Neutrophil (primary cell): Measurements from ENCODE around the gene ALOX15B.

Experiments
- H3K27ac ChIP-seq: fragments of 200-600 bp; sonication (generic); 2 replicates; pipeline ENCODE4 v1.5.1; 2016; ENCODE audit warnings: mild to moderate bottlenecking, moderate library complexity
- H3K27me3 ChIP-seq: fragments of 200-600 bp; sonication (generic); 2 replicates; pipeline ENCODE4 v1.6.0; 2016; ENCODE audit warnings: mild to moderate bottlenecking
- H3K36me3 ChIP-seq: fragments of 200-600 bp; sonication (generic); 2 replicates; pipeline ENCODE4 v1.5.1; 2017
- H3K4me1 ChIP-seq, 2 experiments: fragments of 200-600 bp in 1 of 2; sonication (generic) in 1 of 2; 1 replicate in 1 of 2; 2 replicates in 1 of 2; pipeline versions ENCODE4 v1.5.1 to v1.6.1; 2013 to 2016; ENCODE audit warnings: low read depth in 1 of 2, low read length in 1 of 2, mild to moderate bottlenecking in 1 of 2, moderate library complexity in 1 of 2; ENCODE audit not compliant: control insufficient read depth in 1 of 2, insufficient read depth in 1 of 2
- H3K4me3 ChIP-seq, 2 experiments: fragments of 200-600 bp in 1 of 2; sonication (generic) in 1 of 2; 1 replicate in 1 of 2; 2 replicates in 1 of 2; pipeline ENCODE4 v1.5.1; 2013 to 2016; ENCODE audit warnings: low read depth in 1 of 2, low read length in 1 of 2, mild to moderate bottlenecking in 1 of 2, moderate library complexity in 1 of 2
- H3K9me3 ChIP-seq: fragments of 200-600 bp; sonication (generic); 2 replicates; pipeline ENCODE4 v1.5.1; 2016
- TF ChIP-seq, protein P1 (sequence below): fragments of 200-600 bp; sonication (generic); IDR thresholded peaks from 2 replicates; pipeline ENCODE4 v1.5.1; 2016; ENCODE audit warnings: antibody characterized with exemption

The ALOX15B gene, protein sequence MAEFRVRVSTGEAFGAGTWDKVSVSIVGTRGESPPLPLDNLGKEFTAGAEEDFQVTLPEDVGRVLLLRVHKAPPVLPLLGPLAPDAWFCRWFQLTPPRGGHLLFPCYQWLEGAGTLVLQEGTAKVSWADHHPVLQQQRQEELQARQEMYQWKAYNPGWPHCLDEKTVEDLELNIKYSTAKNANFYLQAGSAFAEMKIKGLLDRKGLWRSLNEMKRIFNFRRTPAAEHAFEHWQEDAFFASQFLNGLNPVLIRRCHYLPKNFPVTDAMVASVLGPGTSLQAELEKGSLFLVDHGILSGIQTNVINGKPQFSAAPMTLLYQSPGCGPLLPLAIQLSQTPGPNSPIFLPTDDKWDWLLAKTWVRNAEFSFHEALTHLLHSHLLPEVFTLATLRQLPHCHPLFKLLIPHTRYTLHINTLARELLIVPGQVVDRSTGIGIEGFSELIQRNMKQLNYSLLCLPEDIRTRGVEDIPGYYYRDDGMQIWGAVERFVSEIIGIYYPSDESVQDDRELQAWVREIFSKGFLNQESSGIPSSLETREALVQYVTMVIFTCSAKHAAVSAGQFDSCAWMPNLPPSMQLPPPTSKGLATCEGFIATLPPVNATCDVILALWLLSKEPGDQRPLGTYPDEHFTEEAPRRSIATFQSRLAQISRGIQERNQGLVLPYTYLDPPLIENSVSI

DNA sequence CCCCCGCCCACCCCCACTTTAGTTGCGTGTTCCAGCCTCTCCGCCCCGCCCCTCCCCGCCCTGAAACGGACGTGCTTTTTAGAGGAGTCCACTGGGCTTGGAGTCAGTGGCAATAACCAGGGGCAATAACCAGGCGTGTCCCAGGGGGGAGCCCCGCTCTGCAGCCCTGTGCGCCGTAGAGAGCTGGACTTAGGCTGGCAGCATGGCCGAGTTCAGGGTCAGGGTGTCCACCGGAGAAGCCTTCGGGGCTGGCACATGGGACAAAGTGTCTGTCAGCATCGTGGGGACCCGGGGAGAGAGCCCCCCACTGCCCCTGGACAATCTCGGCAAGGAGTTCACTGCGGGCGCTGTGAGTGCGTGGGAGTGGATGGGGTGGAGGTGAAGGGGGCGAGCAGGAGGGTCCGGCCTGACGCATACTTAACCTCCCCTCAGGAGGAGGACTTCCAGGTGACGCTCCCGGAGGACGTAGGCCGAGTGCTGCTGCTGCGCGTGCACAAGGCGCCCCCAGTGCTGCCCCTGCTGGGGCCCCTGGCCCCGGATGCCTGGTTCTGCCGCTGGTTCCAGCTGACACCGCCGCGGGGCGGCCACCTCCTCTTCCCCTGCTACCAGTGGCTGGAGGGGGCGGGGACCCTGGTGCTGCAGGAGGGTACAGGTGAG lies at the start of gene ALOX15B:
Gene ALOX15B, plus strand, starts transcription at position 106 of the 657 bp plus-strand sequence. Its CDS starts 97 bp downstream, at position 203.
- Histone ChIP-seq H3K4me1 (peaks cover 22 to 35% of the 10 kb centered on the region in 2 experiments), H3K9me3 (no peaks in the 10 kb centered on the region), H3K27ac (no peak within 1 kb of the TSS), H3K36me3 (no peaks in the 10 kb centered on the region), H3K27me3 (peaks cover 51% of the 10 kb centered on the region), H3K4me3 (no peak within 1 kb of the TSS)
- TF ChIP-seq, protein P1, sequence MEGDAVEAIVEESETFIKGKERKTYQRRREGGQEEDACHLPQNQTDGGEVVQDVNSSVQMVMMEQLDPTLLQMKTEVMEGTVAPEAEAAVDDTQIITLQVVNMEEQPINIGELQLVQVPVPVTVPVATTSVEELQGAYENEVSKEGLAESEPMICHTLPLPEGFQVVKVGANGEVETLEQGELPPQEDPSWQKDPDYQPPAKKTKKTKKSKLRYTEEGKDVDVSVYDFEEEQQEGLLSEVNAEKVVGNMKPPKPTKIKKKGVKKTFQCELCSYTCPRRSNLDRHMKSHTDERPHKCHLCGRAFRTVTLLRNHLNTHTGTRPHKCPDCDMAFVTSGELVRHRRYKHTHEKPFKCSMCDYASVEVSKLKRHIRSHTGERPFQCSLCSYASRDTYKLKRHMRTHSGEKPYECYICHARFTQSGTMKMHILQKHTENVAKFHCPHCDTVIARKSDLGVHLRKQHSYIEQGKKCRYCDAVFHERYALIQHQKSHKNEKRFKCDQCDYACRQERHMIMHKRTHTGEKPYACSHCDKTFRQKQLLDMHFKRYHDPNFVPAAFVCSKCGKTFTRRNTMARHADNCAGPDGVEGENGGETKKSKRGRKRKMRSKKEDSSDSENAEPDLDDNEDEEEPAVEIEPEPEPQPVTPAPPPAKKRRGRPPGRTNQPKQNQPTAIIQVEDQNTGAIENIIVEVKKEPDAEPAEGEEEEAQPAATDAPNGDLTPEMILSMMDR, result no peak

DNA sequence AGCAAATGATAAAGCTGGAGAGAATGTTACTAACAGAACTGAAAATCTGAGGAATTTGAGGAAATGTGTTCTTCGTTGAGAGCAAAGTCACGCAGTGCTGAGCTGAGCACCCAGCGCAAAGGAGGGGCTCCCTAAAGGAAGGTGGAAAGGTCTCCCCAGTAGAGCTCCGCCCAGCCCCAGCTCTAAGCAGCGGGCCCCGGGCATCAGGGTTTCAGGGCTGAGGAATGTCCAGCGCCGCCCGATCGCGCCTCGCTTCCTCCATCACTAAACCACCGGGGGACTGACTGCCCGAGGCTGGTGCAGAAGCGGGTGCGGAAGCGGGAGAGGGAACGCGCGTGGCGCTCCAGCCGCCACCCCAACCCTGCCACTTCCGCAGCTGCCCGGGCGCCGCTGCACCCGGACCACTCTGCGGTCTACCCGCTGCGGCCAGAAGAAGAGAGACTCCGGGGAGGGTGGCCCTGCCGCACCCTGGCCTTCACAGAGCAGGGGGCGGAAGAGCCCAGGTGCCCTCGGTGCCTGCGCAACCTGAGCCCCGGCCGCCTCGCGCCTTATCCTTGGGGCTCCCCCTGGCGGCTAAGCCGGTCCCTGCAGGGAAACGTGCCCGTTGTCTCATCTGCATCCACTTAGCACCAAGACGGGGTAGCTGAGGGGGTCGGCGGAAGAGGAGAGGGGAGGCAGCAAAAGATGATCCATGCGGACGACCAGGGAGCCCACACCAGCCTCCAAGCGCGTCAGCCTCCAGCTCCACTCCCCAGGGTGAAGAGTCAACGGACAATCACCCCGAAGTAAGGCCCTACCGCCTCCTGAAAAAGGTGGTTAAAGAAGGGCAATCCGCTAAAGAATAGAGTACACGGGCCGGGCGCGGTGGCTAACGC lies 48.8 kb upstream of the ALOX15B start:
- Histone ChIP-seq H3K36me3 (no peaks in the 10 kb centered on the region), H3K27me3 (peaks cover 5% of the 10 kb centered on the region), H3K9me3 (no peaks in the 10 kb centered on the region), H3K4me1 (peaks cover 12 to 21% of the 10 kb centered on the region in 2 experiments), H3K4me3 (peak overlapping the region; percentile 59 to 80), H3K27ac (peak overlapping the region; percentile 77)
- TF ChIP-seq, protein P1, result peak; percentile 98

DNA sequence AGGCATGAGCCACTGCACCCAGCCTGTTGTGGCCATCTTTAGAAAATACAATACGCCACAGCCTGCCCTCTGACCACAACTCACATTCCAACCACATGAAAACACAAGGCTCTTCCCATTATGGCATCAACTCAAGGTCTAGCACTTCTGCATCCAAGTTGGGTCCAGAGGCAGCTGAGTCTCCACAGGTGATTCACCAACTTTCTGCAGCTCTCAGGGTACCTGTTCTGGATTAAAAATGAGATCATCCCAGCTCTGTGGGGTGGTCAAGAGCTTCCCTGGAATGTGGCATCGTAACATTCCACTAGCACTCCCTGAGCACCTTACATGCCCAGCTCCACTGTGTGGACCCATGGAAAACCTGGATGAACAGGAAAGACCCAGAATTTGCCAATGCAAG lies 46.3 kb upstream of the ALOX15B start:
- H3K9me3 ChIP-seq, result no peaks in the 10 kb centered on the region
- no peaks in the 10 kb centered on the region for H3K36me3 ChIP-seq
- no peak overlapping the region for H3K27ac ChIP-seq
- H3K27me3 ChIP-seq, result peaks cover 15% of the 10 kb centered on the region
- no peak overlapping the region for H3K4me3 ChIP-seq
- TF ChIP-seq, protein P1, result no peak
- H3K4me1 ChIP-seq, result peaks cover 12 to 21% of the 10 kb centered on the region in 2 experiments

DNA sequence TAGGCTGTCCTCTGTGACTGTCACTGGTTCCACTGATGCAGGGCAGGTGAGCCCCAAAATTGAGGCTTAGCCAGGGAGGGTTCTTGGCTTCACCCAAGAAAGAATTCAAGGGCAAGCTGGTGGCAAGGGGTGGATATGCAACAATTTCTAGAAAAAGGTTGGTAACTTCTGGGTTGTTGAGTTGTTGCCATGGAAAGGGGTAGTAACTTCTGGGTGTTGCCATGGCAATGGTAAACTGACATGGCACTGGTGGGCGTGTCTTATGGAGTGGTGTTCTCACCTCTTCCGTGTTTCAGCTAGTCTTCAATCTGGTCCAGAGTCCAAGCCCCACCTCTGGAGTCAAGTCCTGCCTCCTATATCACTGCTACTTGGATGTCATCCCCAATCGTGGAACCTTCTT lies 45.9 kb upstream of the ALOX15B start:
- H3K9me3 ChIP-seq, result no peaks in the 10 kb centered on the region
- H3K4me3 ChIP-seq, result no peak overlapping the region
- H3K4me1 ChIP-seq, result peaks cover 12 to 21% of the 10 kb centered on the region in 2 experiments
- no peak overlapping the region for H3K27ac ChIP-seq
- TF ChIP-seq, protein P1, result no peak
- peaks cover 19% of the 10 kb centered on the region for H3K27me3 ChIP-seq
- H3K36me3 ChIP-seq, result no peaks in the 10 kb centered on the region
